ENCODE results near the gene GJC2.
"Not testable (repeated sequence)": the region's sequence is repeated elsewhere in the genome, so short reads cannot be mapped to it uniquely, and the experiment has no call there.

The GJC2 gene

GRCh38 chr1:228177183-228177475 is 27.4 kb downstream of the GJC2 start:
- no peaks in the 10 kb centered on the region for H3K9me3 ChIP-seq (ENCODE audit: control insufficient read depth, insufficient read depth, low read depth, low read length)
- H3K4me1 ChIP-seq (ENCODE audit: control insufficient read depth, insufficient read depth, low read length), result peaks cover 11% of the 10 kb centered on the region
- H3K9ac ChIP-seq (ENCODE audit: low read length), result no peak overlapping the region
- no peaks in the 10 kb centered on the region for H3K27me3 ChIP-seq (ENCODE audit: control insufficient read depth, insufficient read depth, low read length)
- H3K4me3 ChIP-seq (ENCODE audit: low read depth, low read length), result no peak overlapping the region
- H3K27ac ChIP-seq (ENCODE audit: low read depth, low read length), result no peak overlapping the region
- peaks cover 4% of the 10 kb centered on the region for H3K36me3 ChIP-seq (ENCODE audit: control insufficient read depth, insufficient read depth, low read length)

- Histone ChIP-seq H3K36me3 (ENCODE audit: control insufficient read depth, insufficient read depth, low read length) (peaks cover 4% of the 10 kb centered on the region), H3K9me3 (ENCODE audit: control insufficient read depth, insufficient read depth, low read depth, low read length) (no peaks in the 10 kb centered on the region), H3K9ac (ENCODE audit: low read length) (no peak overlapping the region), H3K27me3 (ENCODE audit: control insufficient read depth, insufficient read depth, low read length) (no peaks in the 10 kb centered on the region), H3K27ac (ENCODE audit: low read depth, low read length) (no peak overlapping the region), H3K4me3 (ENCODE audit: low read depth, low read length) (no peak overlapping the region), H3K4me1 (ENCODE audit: control insufficient read depth, insufficient read depth, low read length) (peaks cover 11% of the 10 kb centered on the region)
Measured at GRCh38 chr1:228177721-228178710, 28.3 kb downstream of the GJC2 start.

DNA sequence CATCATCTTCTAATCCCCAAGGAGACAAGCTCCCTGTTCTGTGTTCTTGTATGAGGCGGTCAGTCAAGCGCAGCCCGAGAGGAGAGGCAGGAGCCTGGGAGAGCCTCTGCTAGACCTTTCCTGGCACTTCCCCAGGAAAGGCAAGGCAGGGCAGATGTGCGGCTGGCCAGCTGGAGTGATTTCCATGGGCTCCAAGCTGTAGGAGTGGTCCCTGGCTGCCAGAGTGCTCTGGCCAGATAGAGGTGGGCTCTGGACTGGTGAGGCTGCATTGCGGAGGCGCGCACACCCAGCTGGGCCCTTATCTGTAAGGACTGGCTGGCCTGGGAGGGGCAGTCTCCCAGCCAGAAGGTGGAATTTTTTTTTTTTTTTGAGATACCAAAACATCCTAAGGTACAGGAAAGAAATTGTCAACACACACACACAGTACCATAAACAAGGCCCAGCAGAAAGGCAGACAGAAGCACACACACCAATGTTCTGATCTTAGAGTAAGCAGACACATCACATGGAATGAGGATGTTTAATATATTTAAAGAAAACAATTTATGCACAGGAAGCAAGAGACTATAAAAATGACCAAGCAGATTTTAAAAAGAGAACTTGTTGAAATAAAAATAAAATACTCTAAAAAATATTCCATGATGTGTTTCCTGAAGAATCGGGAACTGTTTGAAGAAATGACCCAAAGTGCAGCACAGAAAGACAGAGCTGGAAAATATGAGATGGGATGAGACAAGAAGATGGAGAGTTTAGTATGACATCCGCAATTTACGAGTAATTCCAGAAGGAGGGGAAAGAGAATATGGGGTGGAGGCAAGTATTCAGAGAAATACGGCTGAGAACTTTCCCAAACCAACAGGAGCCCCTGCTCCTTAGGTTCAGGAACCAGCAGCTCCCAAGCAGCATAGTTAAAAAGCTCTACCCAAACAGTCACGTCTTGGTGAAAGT is 29.3 kb downstream of the GJC2 start:
- H3K36me3 ChIP-seq (ENCODE audit: control insufficient read depth, insufficient read depth, low read length), result peaks cover 4% of the 10 kb centered on the region
- H3K9me3 ChIP-seq (ENCODE audit: control insufficient read depth, insufficient read depth, low read depth, low read length), result no peaks in the 10 kb centered on the region
- no peak overlapping the region for H3K27ac ChIP-seq (ENCODE audit: low read depth, low read length)
- 0 out of 2 replicates have a peak, but pooled peaks cover 6% of the 10 kb centered on the region for H3K4me1 ChIP-seq (ENCODE audit: control insufficient read depth, insufficient read depth, low read length)
- H3K9ac ChIP-seq (ENCODE audit: low read length), result no peak overlapping the region
- no peaks in the 10 kb centered on the region for H3K27me3 ChIP-seq (ENCODE audit: control insufficient read depth, insufficient read depth, low read length)
- H3K4me3 ChIP-seq (ENCODE audit: low read depth, low read length), result no peak overlapping the region

DNA sequence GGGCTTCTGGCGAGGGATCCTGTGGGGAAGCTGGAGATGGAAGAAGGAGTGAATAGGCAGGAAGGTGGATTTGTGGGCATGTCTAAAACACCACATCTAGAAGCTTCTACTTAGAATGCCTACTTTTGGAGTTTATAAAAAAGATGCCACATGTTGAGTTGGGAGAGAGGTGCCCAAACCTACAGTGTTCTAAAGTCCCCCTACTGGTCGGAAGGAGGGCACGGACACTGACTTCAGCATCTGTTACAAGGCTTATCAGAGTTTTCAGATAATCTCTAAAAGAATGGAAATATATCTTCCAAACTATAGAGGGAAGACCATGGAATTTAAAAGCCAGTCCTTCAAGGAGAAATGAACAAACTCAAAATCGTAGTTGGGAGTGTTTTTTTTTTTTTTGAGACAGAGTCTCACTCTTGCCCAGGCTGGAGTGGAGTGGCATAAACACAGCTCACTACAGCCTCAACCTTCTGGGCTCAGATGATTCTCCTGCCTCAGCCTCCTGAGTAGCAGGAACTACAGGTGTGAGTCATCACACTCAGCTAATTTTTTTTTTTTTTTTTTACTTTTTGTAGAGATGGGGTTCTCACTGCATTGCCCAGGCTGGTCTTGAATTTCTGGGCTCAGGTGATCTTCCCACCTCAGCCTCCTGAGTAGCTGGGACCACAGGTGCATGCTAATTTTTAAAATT is 30.7 kb downstream of the GJC2 start:
- Histone ChIP-seq H3K4me3 (ENCODE audit: low read depth, low read length) (no peak overlapping the region), H3K27me3 (ENCODE audit: control insufficient read depth, insufficient read depth, low read length) (no peaks in the 10 kb centered on the region), H3K36me3 (ENCODE audit: control insufficient read depth, insufficient read depth, low read length) (no peaks in the 10 kb centered on the region; the same call in 1 of the 2 replicates), H3K27ac (ENCODE audit: low read depth, low read length) (no peak overlapping the region), H3K9me3 (ENCODE audit: control insufficient read depth, insufficient read depth, low read depth, low read length) (no peaks in the 10 kb centered on the region), H3K9ac (ENCODE audit: low read length) (no peak overlapping the region), H3K4me1 (ENCODE audit: control insufficient read depth, insufficient read depth, low read length) (no peaks in the 10 kb centered on the region)

DNA sequence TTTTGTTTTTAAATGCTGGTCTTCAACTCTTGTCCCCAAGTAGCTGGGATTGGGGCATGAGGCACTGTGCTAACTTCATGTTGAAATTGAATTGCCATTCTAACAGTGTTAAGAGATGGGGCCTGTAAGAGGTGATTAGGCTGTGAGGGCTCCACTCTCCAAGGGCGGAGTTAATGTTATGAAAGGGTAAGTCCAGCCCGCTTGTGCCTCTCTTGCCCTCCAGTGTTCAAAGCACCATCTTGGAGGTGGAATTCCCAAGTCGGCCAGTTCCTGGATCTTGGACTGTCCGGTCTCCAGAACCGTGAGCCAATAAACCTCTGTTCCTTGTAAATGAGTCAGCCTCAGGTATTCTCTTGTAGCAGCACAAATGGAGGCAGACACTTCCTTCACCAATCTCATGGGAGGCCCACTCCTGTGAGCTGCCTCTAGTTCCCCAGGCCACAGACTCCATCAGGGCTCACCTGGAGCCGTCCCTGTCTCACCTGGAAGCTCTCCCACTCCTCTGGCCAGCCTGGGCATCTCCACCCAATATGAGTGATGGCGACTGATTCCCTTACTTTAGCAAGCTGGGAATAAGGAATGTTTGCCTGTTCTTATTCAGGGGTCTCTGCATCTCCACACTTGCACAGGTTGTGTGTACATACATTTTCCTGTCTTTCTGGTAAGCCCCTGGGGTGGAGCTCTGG is 31.4 kb downstream of the GJC2 start:
- Histone ChIP-seq H3K9me3 (ENCODE audit: control insufficient read depth, insufficient read depth, low read depth, low read length) (no peaks in the 10 kb centered on the region), H3K9ac (ENCODE audit: low read length) (no peak overlapping the region), H3K27me3 (ENCODE audit: control insufficient read depth, insufficient read depth, low read length) (no peaks in the 10 kb centered on the region), H3K4me3 (ENCODE audit: low read depth, low read length) (no peak overlapping the region), H3K4me1 (ENCODE audit: control insufficient read depth, insufficient read depth, low read length) (no peaks in the 10 kb centered on the region), H3K36me3 (ENCODE audit: control insufficient read depth, insufficient read depth, low read length) (no peaks in the 10 kb centered on the region), H3K27ac (ENCODE audit: low read depth, low read length) (no peak overlapping the region)

- Histone ChIP-seq H3K27ac (ENCODE audit: low read depth, low read length) (no peak overlapping the region), H3K9me3 (ENCODE audit: control insufficient read depth, insufficient read depth, low read depth, low read length) (no peaks in the 10 kb centered on the region), H3K27me3 (ENCODE audit: control insufficient read depth, insufficient read depth, low read length) (no peaks in the 10 kb centered on the region), H3K4me3 (ENCODE audit: low read depth, low read length) (no peak overlapping the region), H3K4me1 (ENCODE audit: control insufficient read depth, insufficient read depth, low read length) (no peaks in the 10 kb centered on the region), H3K36me3 (ENCODE audit: control insufficient read depth, insufficient read depth, low read length) (no peaks in the 10 kb centered on the region), H3K9ac (ENCODE audit: low read length) (no peak overlapping the region)
Measured at GRCh38 chr1:228181645-228182034, 31.9 kb downstream of the GJC2 start.

- Histone ChIP-seq H3K4me1 (ENCODE audit: control insufficient read depth, insufficient read depth, low read length) (no peaks in the 10 kb centered on the region), H3K27me3 (ENCODE audit: control insufficient read depth, insufficient read depth, low read length) (no peaks in the 10 kb centered on the region), H3K9me3 (ENCODE audit: control insufficient read depth, insufficient read depth, low read depth, low read length) (no peaks in the 10 kb centered on the region), H3K9ac (ENCODE audit: low read length) (no peak overlapping the region), H3K4me3 (ENCODE audit: low read depth, low read length) (no peak overlapping the region), H3K27ac (ENCODE audit: low read depth, low read length) (no peak overlapping the region), H3K36me3 (ENCODE audit: control insufficient read depth, insufficient read depth, low read length) (no peaks in the 10 kb centered on the region)
Measured at GRCh38 chr1:228182296-228183030, 32.7 kb downstream of the GJC2 start.

GRCh38 chr1:228184152-228184551 is 34.4 kb downstream of the GJC2 start:
- H3K36me3 ChIP-seq (ENCODE audit: control insufficient read depth, insufficient read depth, low read length), result no peaks in the 10 kb centered on the region
- H3K27me3 ChIP-seq (ENCODE audit: control insufficient read depth, insufficient read depth, low read length), result no peaks in the 10 kb centered on the region
- no peak overlapping the region for H3K9ac ChIP-seq (ENCODE audit: low read length)
- H3K27ac ChIP-seq (ENCODE audit: low read depth, low read length), result no peak overlapping the region
- H3K9me3 ChIP-seq (ENCODE audit: control insufficient read depth, insufficient read depth, low read depth, low read length), result no peaks in the 10 kb centered on the region
- no peaks in the 10 kb centered on the region for H3K4me1 ChIP-seq (ENCODE audit: control insufficient read depth, insufficient read depth, low read length)
- H3K4me3 ChIP-seq (ENCODE audit: low read depth, low read length), result no peak overlapping the region

GRCh38 chr1:228185641-228185965 is 35.9 kb downstream of the GJC2 start:
- H3K27ac ChIP-seq (ENCODE audit: low read depth, low read length), result no peak overlapping the region
- H3K36me3 ChIP-seq (ENCODE audit: control insufficient read depth, insufficient read depth, low read length), result no peaks in the 10 kb centered on the region
- no peak overlapping the region for H3K4me3 ChIP-seq (ENCODE audit: low read depth, low read length)
- H3K27me3 ChIP-seq (ENCODE audit: control insufficient read depth, insufficient read depth, low read length), result no peaks in the 10 kb centered on the region
- no peaks in the 10 kb centered on the region for H3K4me1 ChIP-seq (ENCODE audit: control insufficient read depth, insufficient read depth, low read length)
- H3K9me3 ChIP-seq (ENCODE audit: control insufficient read depth, insufficient read depth, low read depth, low read length), result no peaks in the 10 kb centered on the region
- H3K9ac ChIP-seq (ENCODE audit: low read length), result no peak overlapping the region

- not testable (repeated sequence) for H3K4me3 ChIP-seq (ENCODE audit: low read depth, low read length); H3K27me3 ChIP-seq (ENCODE audit: control insufficient read depth, insufficient read depth, low read length); H3K4me1 ChIP-seq (ENCODE audit: control insufficient read depth, insufficient read depth, low read length); H3K9me3 ChIP-seq (ENCODE audit: control insufficient read depth, insufficient read depth, low read depth, low read length); H3K36me3 ChIP-seq (ENCODE audit: control insufficient read depth, insufficient read depth, low read length); H3K9ac ChIP-seq (ENCODE audit: low read length); H3K27ac ChIP-seq (ENCODE audit: low read depth, low read length)
Measured at GRCh38 chr1:228188249-228188648, 38.5 kb downstream of the GJC2 start.
